ENCODE data around the gene SKIDA1. TPM values are rescaled to one million over a fixed set of nuclear protein-coding genes. Genes with fewer than 3 reads are reported as not detected.
A peak's percentile ranks its signal among the peaks of the same experiment; 100 is the strongest.

SKIDA1 gene
- total RNA-seq, 1 experiment from 2014 or later: 9.3 TPM

DNA sequence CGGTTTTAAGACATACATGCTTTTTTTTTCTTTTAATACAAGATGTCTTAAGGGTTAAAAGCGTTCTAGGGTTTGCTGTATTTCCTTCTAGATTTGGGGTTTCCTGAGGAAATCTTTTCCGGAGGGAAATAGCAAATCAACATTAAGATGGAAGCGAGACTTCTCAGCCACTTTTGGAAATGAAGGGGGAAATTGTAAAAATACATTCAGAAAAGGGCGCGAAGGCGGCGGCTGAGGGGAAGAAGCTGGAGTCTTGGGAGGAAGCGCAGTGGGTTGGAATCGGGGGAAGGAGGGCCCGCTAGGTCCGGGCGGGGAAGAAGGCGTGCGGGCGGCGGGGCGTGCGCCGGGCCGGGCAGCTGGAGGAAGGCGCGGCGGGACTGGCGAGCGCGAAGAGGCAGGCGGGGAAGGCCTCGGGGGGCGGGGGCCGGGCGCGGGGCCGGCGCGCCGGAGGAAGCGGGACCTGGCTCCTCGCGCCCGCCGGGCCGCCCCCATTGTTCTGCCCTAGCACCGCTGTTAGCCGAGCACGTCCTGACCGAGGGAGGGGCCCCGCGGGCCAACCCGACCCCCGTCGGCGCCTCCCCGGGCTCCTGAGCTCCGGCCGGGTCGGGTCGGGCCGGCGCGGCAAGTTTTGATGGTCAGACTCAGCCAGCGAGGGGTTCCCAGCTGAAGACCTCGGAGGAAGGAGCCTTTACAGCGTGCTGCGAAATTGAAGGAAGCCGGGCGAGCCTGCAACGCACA lies 1.5 kb upstream of the SKIDA1 start:
- CTCF ChIA-PET: interaction anchor here (0.6 kb wide), 1 partner anchor 42 kb away, joined by 3 read pairs; no protein-coding TSS in a partner anchor
- Histone ChIP-seq H3K4me1 (ENCODE audit: control insufficient read depth, insufficient read depth, low read length) (peaks cover 40% of the 10 kb centered on the region), H3K36me3 (ENCODE audit: control insufficient read depth, insufficient read depth, low read length) (no peaks in the 10 kb centered on the region; the same call in 1 of the 2 replicates), H3K27me3 (ENCODE audit: control insufficient read depth, insufficient read depth, low read length) (no peaks in the 10 kb centered on the region), H3K9me3 (ENCODE audit: control insufficient read depth, insufficient read depth, low read depth, low read length) (no peaks in the 10 kb centered on the region), H3K4me3 (ENCODE audit: low read depth in 2 of 2, low read length in 2 of 2) (peak overlapping the region; percentile 48 to 56), H3K27ac (ENCODE audit: low read length) (peak overlapping the region; percentile 98)
- ATAC-seq: peak; percentile 55
- TF ChIP-seq TCF7L2 (IDR thresholded peaks at IDR 0.05; ENCODE audit: low read depth, low read length) (no peak), POLR2AphosphoS5 (IDR thresholded peaks at IDR 0.05; ENCODE audit: low read depth, low read length) (no peak), SIN3A (IDR thresholded peaks at IDR 0.05; ENCODE audit: borderline replicate concordance, insufficient read depth, low read depth, low read length) (no peak)
- TF ChIP-seq, protein P1, sequence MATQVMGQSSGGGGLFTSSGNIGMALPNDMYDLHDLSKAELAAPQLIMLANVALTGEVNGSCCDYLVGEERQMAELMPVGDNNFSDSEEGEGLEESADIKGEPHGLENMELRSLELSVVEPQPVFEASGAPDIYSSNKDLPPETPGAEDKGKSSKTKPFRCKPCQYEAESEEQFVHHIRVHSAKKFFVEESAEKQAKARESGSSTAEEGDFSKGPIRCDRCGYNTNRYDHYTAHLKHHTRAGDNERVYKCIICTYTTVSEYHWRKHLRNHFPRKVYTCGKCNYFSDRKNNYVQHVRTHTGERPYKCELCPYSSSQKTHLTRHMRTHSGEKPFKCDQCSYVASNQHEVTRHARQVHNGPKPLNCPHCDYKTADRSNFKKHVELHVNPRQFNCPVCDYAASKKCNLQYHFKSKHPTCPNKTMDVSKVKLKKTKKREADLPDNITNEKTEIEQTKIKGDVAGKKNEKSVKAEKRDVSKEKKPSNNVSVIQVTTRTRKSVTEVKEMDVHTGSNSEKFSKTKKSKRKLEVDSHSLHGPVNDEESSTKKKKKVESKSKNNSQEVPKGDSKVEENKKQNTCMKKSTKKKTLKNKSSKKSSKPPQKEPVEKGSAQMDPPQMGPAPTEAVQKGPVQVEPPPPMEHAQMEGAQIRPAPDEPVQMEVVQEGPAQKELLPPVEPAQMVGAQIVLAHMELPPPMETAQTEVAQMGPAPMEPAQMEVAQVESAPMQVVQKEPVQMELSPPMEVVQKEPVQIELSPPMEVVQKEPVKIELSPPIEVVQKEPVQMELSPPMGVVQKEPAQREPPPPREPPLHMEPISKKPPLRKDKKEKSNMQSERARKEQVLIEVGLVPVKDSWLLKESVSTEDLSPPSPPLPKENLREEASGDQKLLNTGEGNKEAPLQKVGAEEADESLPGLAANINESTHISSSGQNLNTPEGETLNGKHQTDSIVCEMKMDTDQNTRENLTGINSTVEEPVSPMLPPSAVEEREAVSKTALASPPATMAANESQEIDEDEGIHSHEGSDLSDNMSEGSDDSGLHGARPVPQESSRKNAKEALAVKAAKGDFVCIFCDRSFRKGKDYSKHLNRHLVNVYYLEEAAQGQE (IDR thresholded peaks at IDR 0.05; ENCODE audit: insufficient read depth in 1 of 2, low read depth in 2 of 2, low read length in 1 of 2): no peak
- TF ChIP-seq, protein P2, sequence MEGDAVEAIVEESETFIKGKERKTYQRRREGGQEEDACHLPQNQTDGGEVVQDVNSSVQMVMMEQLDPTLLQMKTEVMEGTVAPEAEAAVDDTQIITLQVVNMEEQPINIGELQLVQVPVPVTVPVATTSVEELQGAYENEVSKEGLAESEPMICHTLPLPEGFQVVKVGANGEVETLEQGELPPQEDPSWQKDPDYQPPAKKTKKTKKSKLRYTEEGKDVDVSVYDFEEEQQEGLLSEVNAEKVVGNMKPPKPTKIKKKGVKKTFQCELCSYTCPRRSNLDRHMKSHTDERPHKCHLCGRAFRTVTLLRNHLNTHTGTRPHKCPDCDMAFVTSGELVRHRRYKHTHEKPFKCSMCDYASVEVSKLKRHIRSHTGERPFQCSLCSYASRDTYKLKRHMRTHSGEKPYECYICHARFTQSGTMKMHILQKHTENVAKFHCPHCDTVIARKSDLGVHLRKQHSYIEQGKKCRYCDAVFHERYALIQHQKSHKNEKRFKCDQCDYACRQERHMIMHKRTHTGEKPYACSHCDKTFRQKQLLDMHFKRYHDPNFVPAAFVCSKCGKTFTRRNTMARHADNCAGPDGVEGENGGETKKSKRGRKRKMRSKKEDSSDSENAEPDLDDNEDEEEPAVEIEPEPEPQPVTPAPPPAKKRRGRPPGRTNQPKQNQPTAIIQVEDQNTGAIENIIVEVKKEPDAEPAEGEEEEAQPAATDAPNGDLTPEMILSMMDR (IDR thresholded peaks at IDR 0.05): no peak
- intact Hi-C loops (cut with micrococcal nuclease; ENCODE audit: unreplicated experiment) (loop anchor here (10.0 kb wide), 1 partner anchor 352 kb away; no protein-coding TSS in a partner anchor), in situ Hi-C loops (cut with HindIII; ENCODE audit: low pct_unique_long_range_greater_than_20kb, low sequenced_read_pairs) (no loop called here)
- no TSS peak for BruUV-seq (replicated peaks)
- POLR2A ChIA-PET: interaction anchor here (0.6 to 1.2 kb wide), 3 partner anchors 9 to 499 kb away, joined by 3 to 17 read pairs (median 6); no protein-coding TSS in a partner anchor
- DNase-seq (ENCODE audit: low read depth, low spot score): no peak

DNA sequence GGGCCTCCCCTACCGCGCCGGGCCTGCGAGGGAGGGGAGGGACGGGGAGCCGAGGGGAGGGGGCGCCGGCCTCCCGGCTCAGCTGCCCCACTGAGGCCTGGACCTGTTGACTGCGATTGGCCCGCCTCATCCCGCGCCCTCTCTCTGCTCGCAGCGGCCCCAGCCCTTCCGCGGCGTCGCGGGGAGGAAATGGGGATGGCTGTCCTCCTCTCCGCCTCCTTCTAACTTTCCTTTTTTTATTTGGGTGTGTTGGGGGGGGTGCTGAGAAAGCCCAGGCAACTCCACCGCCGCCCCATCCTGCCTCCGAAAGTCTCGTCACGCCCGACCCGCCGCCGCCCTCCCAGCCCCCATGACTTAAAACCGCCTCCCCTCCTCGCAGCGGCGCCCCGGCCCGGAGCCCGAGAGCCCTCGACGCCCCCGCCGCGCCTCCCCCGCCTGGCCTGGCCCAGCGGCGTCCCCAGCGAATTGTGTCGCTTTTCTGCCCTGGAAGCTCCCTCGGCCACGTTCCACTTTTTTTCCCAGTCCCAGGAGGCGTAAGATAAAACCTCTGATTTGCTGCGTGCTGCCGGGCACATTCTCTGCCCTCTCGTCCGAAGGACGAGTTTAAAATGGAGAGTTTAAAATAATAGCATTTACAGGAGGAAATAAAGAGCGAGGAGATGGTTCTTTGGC lies 842 bp upstream of the SKIDA1 start:
- H3K27me3 ChIP-seq (ENCODE audit: control insufficient read depth, insufficient read depth, low read length): no peaks in the 10 kb centered on the region
- H3K9me3 ChIP-seq (ENCODE audit: control insufficient read depth, insufficient read depth, low read depth, low read length): no peaks in the 10 kb centered on the region
- DNase-seq (ENCODE audit: low read depth, low spot score) (no peak), ATAC-seq (peak; percentile 68)
- no peak for TF ChIP-seq TCF7L2 (IDR thresholded peaks at IDR 0.05; ENCODE audit: low read depth, low read length)
- no peak for TF ChIP-seq SIN3A (IDR thresholded peaks at IDR 0.05; ENCODE audit: borderline replicate concordance, insufficient read depth, low read depth, low read length)
- TF ChIP-seq, protein P1 (IDR thresholded peaks at IDR 0.05; ENCODE audit: insufficient read depth in 1 of 2, low read depth in 2 of 2, low read length in 1 of 2): no peak
- TF ChIP-seq, protein P2 (IDR thresholded peaks at IDR 0.05): no peak
- TF ChIP-seq POLR2AphosphoS5 (IDR thresholded peaks at IDR 0.05; ENCODE audit: low read depth, low read length): no peak
- intact Hi-C loops (cut with micrococcal nuclease; ENCODE audit: unreplicated experiment): loop anchor here (10.0 kb wide), 1 partner anchor 352 kb away; no protein-coding TSS in a partner anchor
- CTCF ChIA-PET: no interaction called here
- H3K4me3 ChIP-seq (ENCODE audit: low read depth in 2 of 2, low read length in 2 of 2): peak overlapping the region; percentile 48 to 54
- H3K4me1 ChIP-seq (ENCODE audit: control insufficient read depth, insufficient read depth, low read length): peaks cover 44% of the 10 kb centered on the region
- peak overlapping the region; percentile 97 for H3K27ac ChIP-seq (ENCODE audit: low read length)
- no peaks in the 10 kb centered on the region for H3K36me3 ChIP-seq (ENCODE audit: control insufficient read depth, insufficient read depth, low read length)
- in situ Hi-C loops (cut with HindIII; ENCODE audit: low pct_unique_long_range_greater_than_20kb, low sequenced_read_pairs): no loop called here
- POLR2A ChIA-PET: interaction anchor here (0.6 to 1.2 kb wide), 7 partner anchors 8 to 498 kb away, joined by 3 to 17 read pairs (median 4); no protein-coding TSS in a partner anchor
- TSS peak; percentile 93 for BruUV-seq (replicated peaks)
